ENCODE data around the gene NR2F1-AS1.

NR2F1-AS1 gene

GRCh38 chr5:93382188-93382825 is 198.7 kb downstream of the NR2F1-AS1 start:
- DNase-seq (ENCODE audit: low spot score in 2 of 2) = no peak
- no peaks in the 10 kb centered on the region for H3K36me3 Mint-ChIP-seq
- peaks cover 2% of the 10 kb centered on the region for H3K9me3 Mint-ChIP-seq
- no peak overlapping the region for H3K27ac Mint-ChIP-seq
- no peaks in the 10 kb centered on the region for H3K27me3 Mint-ChIP-seq
- H3K4me1 Mint-ChIP-seq = no peaks in the 10 kb centered on the region
- no peak for ATAC-seq (ENCODE audit: low read depth)
- H3K4me3 Mint-ChIP-seq = no peak overlapping the region

DNA sequence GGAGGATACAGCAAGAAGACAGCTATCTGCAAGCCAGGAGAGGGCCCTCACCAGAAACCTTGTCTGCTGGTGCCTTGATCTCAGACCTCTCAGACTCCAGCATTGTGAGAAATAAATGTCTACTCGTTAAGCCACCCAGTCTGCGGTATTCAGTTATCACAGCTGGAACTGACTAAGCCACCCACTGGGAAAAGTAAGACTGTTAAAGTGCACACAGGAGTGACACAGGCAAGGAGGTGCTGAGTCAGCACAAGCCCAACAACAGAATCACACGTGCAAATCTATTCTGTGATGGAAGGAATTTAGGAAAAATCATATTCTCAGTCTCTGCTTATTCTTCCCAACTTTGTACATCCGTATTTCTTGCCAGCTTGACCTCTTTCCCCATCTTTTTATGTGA is 200.0 kb downstream of the NR2F1-AS1 start:
- Mint-ChIP-seq H3K4me1 (no peaks in the 10 kb centered on the region), H3K9me3 (peaks cover 2% of the 10 kb centered on the region), H3K36me3 (no peaks in the 10 kb centered on the region), H3K27me3 (no peaks in the 10 kb centered on the region), H3K4me3 (no peak overlapping the region), H3K27ac (no peak overlapping the region)
- DNase-seq (ENCODE audit: low spot score in 2 of 2) (no peak), ATAC-seq (ENCODE audit: low read depth) (no peak)

DNA sequence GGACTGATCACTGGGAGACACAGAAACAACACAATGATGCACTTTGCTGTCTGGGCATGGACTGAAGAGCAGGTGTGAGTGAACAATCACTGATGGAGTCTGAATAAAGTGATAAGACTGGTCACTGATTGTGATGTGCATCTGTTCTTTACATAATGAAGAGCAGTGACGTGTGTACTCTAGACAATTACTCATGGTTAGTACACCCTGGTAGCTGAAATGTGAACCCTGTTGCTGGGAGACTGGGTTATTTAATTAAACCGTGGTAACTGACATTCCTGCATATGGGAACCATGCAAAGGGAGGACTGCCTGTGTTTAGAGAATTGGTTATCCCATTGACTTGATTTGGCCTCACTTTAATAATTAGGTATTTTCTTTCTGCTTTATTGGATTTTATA is 202.9 kb downstream of the NR2F1-AS1 start:
- peaks cover 6% of the 10 kb centered on the region for H3K9me3 Mint-ChIP-seq
- ATAC-seq (ENCODE audit: low read depth) (no peak), DNase-seq (ENCODE audit: low spot score in 2 of 2) (no peak)
- H3K36me3 Mint-ChIP-seq = no peaks in the 10 kb centered on the region
- no peaks in the 10 kb centered on the region for H3K4me1 Mint-ChIP-seq
- no peak overlapping the region for H3K4me3 Mint-ChIP-seq
- H3K27ac Mint-ChIP-seq = no peak overlapping the region
- no peaks in the 10 kb centered on the region for H3K27me3 Mint-ChIP-seq

GRCh38 chr5:93371893-93372292 is 209.1 kb downstream of the NR2F1-AS1 start:
- no peaks in the 10 kb centered on the region for H3K4me1 Mint-ChIP-seq
- peaks cover 1% of the 10 kb centered on the region for H3K27me3 Mint-ChIP-seq
- no peak for ATAC-seq (ENCODE audit: low read depth)
- H3K9me3 Mint-ChIP-seq = peaks cover 12% of the 10 kb centered on the region
- H3K36me3 Mint-ChIP-seq = no peaks in the 10 kb centered on the region
- no peak for DNase-seq (ENCODE audit: low spot score in 2 of 2)
- no peak overlapping the region for H3K27ac Mint-ChIP-seq
- no peak overlapping the region for H3K4me3 Mint-ChIP-seq

DNA sequence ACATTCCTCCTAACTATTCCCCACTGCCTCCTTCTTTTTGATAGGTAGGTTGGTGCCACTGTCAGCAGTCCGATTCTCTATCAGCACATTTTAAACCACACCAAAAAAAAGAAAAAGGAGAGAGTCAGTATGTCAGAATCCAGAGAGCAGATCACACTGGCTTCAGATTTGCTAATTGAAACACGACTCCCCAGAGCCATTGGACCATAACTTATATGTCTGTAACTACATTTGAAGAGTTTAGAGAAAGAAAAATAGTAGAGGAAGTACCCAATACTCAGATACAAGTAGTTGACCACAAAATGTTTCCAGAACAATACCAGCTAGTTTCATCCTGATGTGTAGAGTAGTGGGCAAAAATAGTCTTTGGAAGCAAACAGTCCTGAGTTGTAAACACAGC is 216.6 kb downstream of the NR2F1-AS1 start:
- peaks cover 1% of the 10 kb centered on the region for H3K27me3 Mint-ChIP-seq
- DNase-seq (ENCODE audit: low spot score in 2 of 2) (no peak), ATAC-seq (ENCODE audit: low read depth) (no peak)
- no peaks in the 10 kb centered on the region for H3K36me3 Mint-ChIP-seq
- H3K27ac Mint-ChIP-seq = no peak overlapping the region
- H3K9me3 Mint-ChIP-seq = peaks cover 5% of the 10 kb centered on the region
- no peaks in the 10 kb centered on the region for H3K4me1 Mint-ChIP-seq
- no peak overlapping the region for H3K4me3 Mint-ChIP-seq

DNA sequence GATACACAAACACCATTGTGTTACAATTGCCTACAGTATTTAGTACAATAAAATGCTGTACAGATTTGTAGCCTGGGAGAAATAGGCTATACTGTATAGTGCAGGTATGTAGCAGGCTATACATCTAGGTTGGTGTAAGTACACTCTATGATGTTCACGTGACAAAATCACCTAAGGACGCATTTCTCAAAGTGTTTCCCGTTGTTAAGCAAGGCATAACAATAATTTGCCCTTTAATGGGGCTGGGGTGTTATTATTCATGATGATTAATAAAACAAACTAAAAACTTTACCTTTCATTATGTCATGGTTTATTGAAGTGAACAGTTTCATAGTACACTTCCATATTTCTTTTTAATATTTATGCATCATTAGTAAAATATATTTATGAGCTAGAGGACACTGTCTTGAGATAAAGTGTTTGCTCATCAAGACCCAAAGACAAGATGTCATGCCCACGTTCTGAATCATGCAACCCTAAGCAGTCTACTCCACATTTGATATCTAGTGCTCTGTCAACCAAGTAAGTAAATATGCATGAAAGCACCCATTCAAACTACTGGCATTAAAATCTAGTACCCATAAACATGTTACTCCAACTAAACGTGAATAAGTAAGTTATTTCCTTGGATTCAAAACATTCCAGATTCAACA is 220.5 kb downstream of the NR2F1-AS1 start:
- DNase-seq (ENCODE audit: low spot score in 2 of 2) = no peak
- peaks cover under 1% of the 10 kb centered on the region for H3K27me3 Mint-ChIP-seq
- no peak overlapping the region for H3K27ac Mint-ChIP-seq
- H3K4me1 Mint-ChIP-seq = no peaks in the 10 kb centered on the region
- H3K4me3 Mint-ChIP-seq = no peak overlapping the region
- H3K36me3 Mint-ChIP-seq = no peaks in the 10 kb centered on the region
- no peak for ATAC-seq (ENCODE audit: low read depth)
- H3K9me3 Mint-ChIP-seq = peaks cover under 1% of the 10 kb centered on the region

DNA sequence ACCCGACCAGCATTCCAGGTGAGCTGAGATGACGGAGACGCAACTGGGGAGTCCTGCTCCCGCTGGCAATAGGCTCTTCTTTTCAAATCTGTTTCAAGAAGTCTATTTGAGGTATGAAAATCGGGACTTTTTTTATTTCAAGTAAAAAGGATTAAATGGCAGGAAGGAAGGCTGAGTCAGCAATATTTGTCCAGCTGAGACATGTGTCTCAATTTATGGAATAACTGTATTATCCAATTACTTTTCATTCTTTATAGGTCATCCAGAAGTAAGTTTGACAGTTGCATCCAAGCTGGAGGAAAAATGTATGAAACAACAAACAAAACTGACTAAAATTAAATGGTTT is 221.1 kb downstream of the NR2F1-AS1 start:
- Mint-ChIP-seq H3K4me1 (no peaks in the 10 kb centered on the region), H3K4me3 (no peak overlapping the region), H3K9me3 (peaks cover 3% of the 10 kb centered on the region), H3K27ac (no peak overlapping the region), H3K36me3 (no peaks in the 10 kb centered on the region), H3K27me3 (peaks cover 2% of the 10 kb centered on the region)
- DNase-seq (ENCODE audit: low spot score in 2 of 2) (no peak), ATAC-seq (ENCODE audit: low read depth) (no peak)

Data from memory B cell (primary cell).